Activated CD8-positive, alpha-beta T cell treated with anti-CD3 and anti-CD28 coated beads, Interleukin-2, amount 10 ng/mL, durations not matched to agents 7 days and 5 days (primary cell): Measurements from ENCODE around the gene USP20. TPM values are rescaled to one million over a fixed set of nuclear protein-coding genes. Genes with fewer than 3 reads are reported as not detected.
A peak's percentile ranks its signal among the peaks of the same experiment; 100 is the strongest.
"Not testable (repeated sequence)": the region's sequence is repeated elsewhere in the genome, so short reads cannot be mapped to it uniquely, and the experiment has no call there.

ENCODE experiments used
- ATAC-seq: fragments of 150-1000 bp; cut with Tn5 transposase; one replicate; pipeline ENCODE4 v1.10.0; 2021; ENCODE audit warnings: moderate library complexity
- CTCF ChIA-PET: fragments of 350-600 bp; sonication (Branson Sonifier 250); formaldehyde crosslinking; loops from one replicate; lab custom pipeline; 2021; ENCODE audit warnings: antibody characterized with exemption; lab: Charles Lee
- POLR2A ChIA-PET: fragments of 350-600 bp; sonication (Branson Sonifier 250); formaldehyde crosslinking; loops from one replicate; lab custom pipeline; 2021; ENCODE audit warnings: antibody characterized with exemption; lab: Charles Lee
- DNase-seq: peaks from one replicate; pipeline ENCODE4 v3.0.0-alpha.2; 2020
- H3K27ac Mint-ChIP-seq: one replicate; pipeline ENCODE4 v1.8.0; 2021; ENCODE audit warnings: mild to moderate bottlenecking, mixed read lengths
- H3K27me3 Mint-ChIP-seq: one replicate; pipeline ENCODE4 v1.8.0; 2021; ENCODE audit warnings: low read depth, mixed read lengths
- H3K36me3 Mint-ChIP-seq: one replicate; pipeline ENCODE4 v1.8.0; 2021; ENCODE audit warnings: low read depth, mixed read lengths
- H3K4me1 Mint-ChIP-seq: one replicate; pipeline ENCODE4 v1.8.0; 2021; ENCODE audit warnings: low read depth, mixed read lengths
- H3K4me3 Mint-ChIP-seq: one replicate; pipeline ENCODE4 v1.8.0; 2021; ENCODE audit warnings: mild to moderate bottlenecking, mixed read lengths
- H3K9me3 Mint-ChIP-seq: one replicate; pipeline ENCODE4 v1.8.0; 2022; ENCODE audit warnings: mixed read lengths; ENCODE audit not compliant: insufficient read depth
- total RNA-seq, 2 experiments: library from RNA; stranded (reverse); gene quantifications; one replicate each; pipeline ENCODE4 v1.2.3, GENCODE V29; 2021

The USP20 gene
- total RNA-seq = 10 to 100 TPM; 86.2 to 87.4 TPM

DNA sequence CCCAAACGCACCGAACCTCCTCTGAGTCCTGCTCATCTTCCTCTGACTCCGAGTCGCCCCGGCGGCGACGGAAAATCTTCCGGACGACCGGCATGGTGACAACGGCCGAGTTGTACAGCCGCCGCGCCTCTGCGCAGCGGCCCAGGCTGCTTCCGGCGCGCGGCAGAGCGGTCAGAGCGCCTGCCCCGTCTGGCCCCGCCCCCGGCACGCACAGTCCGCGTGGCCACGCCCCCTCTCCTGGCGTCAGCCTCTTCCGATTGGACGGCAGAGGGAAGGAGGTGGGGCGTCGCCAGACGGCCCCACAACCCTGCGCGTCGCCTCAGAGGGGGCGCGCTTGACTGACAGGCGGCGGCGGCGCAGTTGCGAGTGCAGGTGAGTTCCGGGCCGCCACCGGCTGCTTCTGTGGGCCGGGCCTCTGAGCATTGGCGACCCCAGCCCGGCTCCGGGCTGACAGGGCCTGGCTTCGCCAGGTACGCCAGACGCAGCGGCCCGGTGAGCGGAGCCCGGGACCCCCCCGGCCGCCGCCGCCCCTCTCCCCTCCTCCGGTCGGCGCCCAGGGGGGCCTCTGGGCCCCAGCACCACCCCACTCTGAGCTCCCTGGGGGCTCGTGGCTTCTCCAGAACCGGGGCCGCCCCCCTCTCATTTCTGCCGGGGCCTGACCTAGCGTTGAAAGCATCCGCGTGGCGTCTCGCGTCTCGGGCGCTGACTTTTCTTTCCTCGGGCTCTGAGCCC is at the start of gene USP20, which contains the start of gene C9orf78:
USP20 (plus strand) TSS at position 331 of the 732 bp plus-strand sequence. CDS start 17,098 bp downstream, outside the sequence.
C9orf78 (minus strand) TSS at position 148 of the 732 bp plus-strand sequence; CDS start at position 94, 54 bp downstream.
- no peaks in the 10 kb centered on the region for H3K9me3 Mint-ChIP-seq
- CTCF ChIA-PET = interaction anchor here (1.0 to 2.2 kb wide), 5 partner anchors 9 to 293 kb away, joined by 3 to 8 read pairs (median 4); no protein-coding TSS in a partner anchor
- POLR2A ChIA-PET = interaction anchor here (0.6 to 3.2 kb wide), 19 partner anchors 9 to 292 kb away, joined by 3 to 27 read pairs (median 4); partner anchors contain the start of genes GPR107 and TOR1A
- H3K4me3 Mint-ChIP-seq = peak within 1 kb of the TSS; percentile 98
- ATAC-seq (peak; percentile 91), DNase-seq (peak; percentile 97)
- peaks cover 65% of the 10 kb centered on the region for H3K36me3 Mint-ChIP-seq
- peaks cover 58% of the 10 kb centered on the region for H3K4me1 Mint-ChIP-seq
- H3K27me3 Mint-ChIP-seq = no peaks in the 10 kb centered on the region
- peak within 1 kb of the TSS; percentile 99 for H3K27ac Mint-ChIP-seq

DNA sequence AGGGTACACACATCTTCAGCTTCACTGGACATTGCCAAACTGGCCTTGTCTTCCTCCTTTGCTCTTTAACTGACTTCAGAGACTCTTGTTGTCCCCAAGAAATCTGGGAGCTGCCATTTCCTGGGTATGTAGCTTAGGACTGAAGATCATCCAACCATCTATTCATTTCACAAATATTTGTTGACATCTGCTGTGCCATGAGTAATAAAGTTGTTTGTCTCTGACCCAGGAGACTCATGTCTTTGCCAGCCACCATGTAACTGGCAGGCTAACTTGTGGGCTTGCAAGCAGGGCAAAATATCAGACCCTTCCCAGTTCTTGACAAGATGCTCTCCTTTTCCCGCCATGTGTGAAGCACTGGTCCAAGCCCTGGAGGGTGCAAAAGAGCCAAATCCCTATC is 49.4 kb upstream of the USP20 start:
- H3K9me3 Mint-ChIP-seq = no peaks in the 10 kb centered on the region
- POLR2A ChIA-PET = interaction anchor here (0.7 to 0.8 kb wide), 2 partner anchors 10 to 326 kb away, joined by 3 read pairs; no protein-coding TSS in a partner anchor

DNA sequence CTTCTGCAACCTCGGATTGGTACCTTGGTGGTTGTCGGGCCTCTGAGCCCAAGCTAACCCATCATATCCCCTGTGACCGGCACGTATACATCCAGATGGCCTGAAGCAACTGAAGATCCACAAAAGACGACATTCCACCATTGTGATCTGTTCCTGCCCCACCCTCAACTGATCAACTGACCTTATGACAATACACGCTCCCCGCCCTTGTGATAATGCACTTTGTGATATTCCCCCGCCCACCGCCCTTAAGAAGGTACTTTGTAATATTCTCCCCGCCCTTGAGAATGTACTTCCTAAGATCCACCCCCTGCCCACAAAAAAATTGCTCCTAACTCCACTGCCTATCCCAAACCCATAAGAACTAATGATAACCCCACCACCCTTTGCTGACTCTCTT is 48.8 kb upstream of the USP20 start:
- Mint-ChIP-seq H3K4me1 (peaks cover 14% of the 10 kb centered on the region), H3K4me3 (no peak overlapping the region), H3K27me3 (peaks cover 7% of the 10 kb centered on the region), H3K27ac (no peak overlapping the region), H3K36me3 (no peaks in the 10 kb centered on the region), H3K9me3 (no peaks in the 10 kb centered on the region)
- CTCF ChIA-PET = interaction anchor here (1.1 to 8.6 kb wide), 5 partner anchors 23 to 648 kb away, joined by 3 to 111 read pairs (median 4); no protein-coding TSS in a partner anchor
- POLR2A ChIA-PET = interaction anchor here (0.7 kb wide), 1 partner anchor 327 kb away, joined by 3 read pairs; no protein-coding TSS in a partner anchor
- DNase-seq (no peak), ATAC-seq (no peak)

More for the DNA sequence above, 49.4 kb upstream of the USP20 start:
- Mint-ChIP-seq H3K4me3 (no peak overlapping the region), H3K27ac (no peak overlapping the region), H3K4me1 (peaks cover 14% of the 10 kb centered on the region), H3K27me3 (peaks cover 10% of the 10 kb centered on the region), H3K36me3 (no peaks in the 10 kb centered on the region)
- CTCF ChIA-PET = interaction anchor here (0.8 to 8.6 kb wide), 7 partner anchors 14 to 647 kb away, joined by 3 to 111 read pairs (median 4); no protein-coding TSS in a partner anchor
- no peak for ATAC-seq
- no peak for DNase-seq

DNA sequence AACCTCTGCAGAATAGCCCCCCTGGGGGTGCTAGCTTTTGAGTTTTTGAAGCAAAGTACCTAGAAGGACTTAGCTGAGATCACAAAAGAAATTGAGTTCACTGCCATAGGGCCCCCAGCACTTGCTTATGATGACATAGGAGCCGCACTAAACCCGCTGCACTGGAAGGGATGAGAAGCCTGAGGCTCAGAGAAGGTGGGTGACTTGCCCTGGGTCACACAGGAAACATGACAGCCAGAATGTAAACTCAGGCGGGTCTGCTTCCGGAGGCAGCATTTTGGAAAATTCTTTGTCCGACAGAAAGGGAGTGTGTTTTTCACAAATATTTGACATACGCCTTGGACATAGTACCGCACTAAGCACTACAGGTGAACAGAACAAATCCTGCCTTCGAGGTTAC is 40.7 kb upstream of the USP20 start:
- ChIA-PET CTCF (interaction anchor here (1.5 kb wide), 1 partner anchor 68 kb away, joined by 6 read pairs; no protein-coding TSS in a partner anchor), POLR2A (no interaction called here)
- H3K4me3 Mint-ChIP-seq = no peak overlapping the region

DNA sequence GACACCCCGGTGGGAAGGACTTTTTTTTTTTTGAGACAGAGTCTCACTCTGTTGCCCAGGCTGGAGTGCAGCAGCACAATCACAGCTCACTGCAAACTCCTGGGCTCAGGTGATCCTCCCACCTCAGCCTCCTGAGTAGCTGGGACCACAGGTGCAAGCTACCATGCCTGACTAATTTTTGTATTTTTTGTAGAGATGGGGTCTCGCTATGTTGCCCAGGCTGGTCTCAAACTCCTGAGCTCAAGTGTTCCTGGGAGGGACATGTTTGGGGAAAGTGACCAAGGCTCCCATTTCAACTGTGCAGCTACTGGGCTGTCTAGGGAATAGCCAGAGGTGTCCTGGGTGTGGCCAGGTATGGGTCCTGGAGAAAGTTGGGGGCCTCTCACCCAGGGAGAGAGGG is 39.2 kb upstream of the USP20 start:
- DNase-seq, H3K4me1 Mint-ChIP-seq, CTCF ChIA-PET, H3K4me3 Mint-ChIP-seq, H3K27ac Mint-ChIP-seq, H3K36me3 Mint-ChIP-seq, H3K27me3 Mint-ChIP-seq, ATAC-seq, H3K9me3 Mint-ChIP-seq: not testable (repeated sequence)
- POLR2A ChIA-PET = interaction anchor here (0.8 kb wide), 1 partner anchor 10 kb away, joined by 3 read pairs; no protein-coding TSS in a partner anchor

More for the DNA sequence above, 40.7 kb upstream of the USP20 start:
- no peak for ATAC-seq
- H3K27me3 Mint-ChIP-seq = peaks cover 5% of the 10 kb centered on the region
- no peaks in the 10 kb centered on the region for H3K36me3 Mint-ChIP-seq
- no peak overlapping the region for H3K27ac Mint-ChIP-seq
- no peaks in the 10 kb centered on the region for H3K9me3 Mint-ChIP-seq
- peaks cover 10% of the 10 kb centered on the region for H3K4me1 Mint-ChIP-seq
- no peak for DNase-seq

DNA sequence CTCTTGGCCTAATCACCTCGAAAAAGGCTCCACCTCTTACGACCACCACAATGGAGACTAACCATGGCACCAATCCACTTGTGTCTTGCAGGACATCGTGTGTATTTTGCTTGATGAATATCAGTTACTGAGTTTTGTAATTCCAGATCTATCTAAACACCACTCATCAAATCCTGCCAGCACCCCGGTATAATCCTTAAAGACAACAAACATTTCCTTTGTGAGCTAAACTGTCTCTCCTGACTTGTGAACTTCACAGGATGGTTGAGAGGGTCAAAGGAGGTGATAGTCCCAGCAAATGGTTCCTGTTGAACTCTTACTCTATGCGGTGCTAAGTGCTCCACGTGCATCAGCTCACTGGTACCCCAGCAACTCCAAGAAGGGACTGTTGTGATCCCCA is 36.3 kb upstream of the USP20 start:
- ATAC-seq = no peak
- Mint-ChIP-seq H3K4me3 (no peak overlapping the region), H3K27ac (no peak overlapping the region), H3K4me1 (peaks cover 12% of the 10 kb centered on the region), H3K36me3 (peaks cover 2% of the 10 kb centered on the region), H3K27me3 (peaks cover 5% of the 10 kb centered on the region), H3K9me3 (no peaks in the 10 kb centered on the region)
- no peak for DNase-seq
- ChIA-PET CTCF (interaction anchor here (1.2 to 1.7 kb wide), 2 partner anchors 9 to 14 kb away, joined by 3 to 10 read pairs; no protein-coding TSS in a partner anchor), POLR2A (no interaction called here)

DNA sequence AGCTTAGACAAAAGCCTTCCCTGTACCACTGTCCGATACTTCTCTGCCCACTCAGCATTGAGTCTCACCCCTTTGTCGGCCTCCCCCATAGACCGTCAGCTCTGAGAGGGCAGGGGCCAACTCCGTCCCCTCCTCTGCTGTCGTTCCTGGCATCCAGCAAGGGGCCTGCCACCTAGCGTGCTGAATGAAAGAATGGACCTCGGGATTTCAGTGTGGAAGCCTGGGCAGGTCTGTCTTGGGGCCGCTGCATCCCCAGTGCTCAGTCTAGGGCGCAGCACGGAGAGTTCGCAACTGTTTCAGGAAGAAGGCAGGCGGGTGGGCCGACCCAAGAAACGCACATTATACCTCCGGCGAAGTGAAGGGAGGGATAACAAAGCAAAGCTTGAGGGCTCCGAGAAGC is 33.8 kb upstream of the USP20 start:
- CTCF ChIA-PET = interaction anchor here (1.0 to 1.1 kb wide), 2 partner anchors 18 to 63 kb away, joined by 3 to 4 read pairs; no protein-coding TSS in a partner anchor
- DNase-seq (no peak), ATAC-seq (no peak)
- H3K27ac Mint-ChIP-seq = peak overlapping the region; percentile 5
- H3K9me3 Mint-ChIP-seq = no peaks in the 10 kb centered on the region
- H3K36me3 Mint-ChIP-seq = peaks cover 19% of the 10 kb centered on the region
- peaks cover 32% of the 10 kb centered on the region for H3K4me1 Mint-ChIP-seq
- POLR2A ChIA-PET = no interaction called here
- no peaks in the 10 kb centered on the region for H3K27me3 Mint-ChIP-seq
- peak overlapping the region; percentile 54 for H3K4me3 Mint-ChIP-seq

DNA sequence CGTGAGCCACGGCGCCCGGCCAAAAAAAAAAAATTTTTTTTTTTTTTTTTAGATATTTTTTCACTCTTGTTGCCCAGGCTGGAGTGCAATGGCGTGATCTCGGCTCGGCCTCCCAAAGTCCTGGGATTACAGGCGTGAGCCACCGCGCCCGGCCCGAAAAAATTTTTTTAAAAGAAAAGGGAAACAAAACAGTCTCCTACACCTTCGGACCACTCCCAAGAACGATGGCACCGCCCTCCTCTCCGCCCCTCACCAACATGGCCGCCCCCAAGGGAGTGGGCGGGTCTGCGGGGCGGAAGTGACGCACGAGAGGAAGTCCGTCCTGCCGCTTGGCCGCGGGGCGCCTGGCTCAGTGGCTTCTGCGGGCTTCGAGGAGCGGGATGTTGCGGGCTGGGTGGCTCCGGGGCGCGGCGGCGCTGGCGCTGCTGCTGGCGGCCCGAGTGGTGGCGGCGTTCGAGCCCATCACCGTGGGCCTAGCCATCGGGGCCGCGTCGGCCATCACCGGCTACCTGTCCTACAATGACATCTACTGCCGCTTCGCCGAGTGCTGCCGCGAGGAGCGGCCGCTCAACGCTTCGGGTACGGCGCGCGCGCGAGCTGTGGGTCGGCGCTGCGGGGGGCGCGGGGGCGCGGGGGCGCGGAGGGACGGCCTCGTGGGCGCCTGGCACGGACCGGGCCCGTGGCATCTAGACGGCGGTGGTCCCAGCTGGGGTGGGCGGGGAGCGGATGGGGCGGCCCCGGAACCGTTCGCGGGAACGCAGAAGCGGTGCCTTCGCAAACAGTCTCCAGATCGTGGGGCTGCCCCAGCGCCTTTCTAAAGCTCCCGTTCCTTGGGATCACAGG is 32.2 kb upstream of the USP20 start, which contains the start of gene TOR1B:
TOR1B (plus strand) TSS at position 352 of the 843 bp plus-strand sequence; CDS start at position 381, 29 bp downstream.
- CTCF ChIA-PET = interaction anchor here (0.7 to 1.4 kb wide), 4 partner anchors 13 to 664 kb away, joined by 3 to 4 read pairs (median 3); no protein-coding TSS in a partner anchor
- peaks cover 29% of the 10 kb centered on the region for H3K36me3 Mint-ChIP-seq
- no peaks in the 10 kb centered on the region for H3K27me3 Mint-ChIP-seq
- H3K27ac Mint-ChIP-seq = peak within 1 kb of the TSS; percentile 92
- ATAC-seq = peak; percentile 94
- H3K4me3 Mint-ChIP-seq = peak within 1 kb of the TSS; percentile 87
- POLR2A ChIA-PET = interaction anchor here (0.6 to 1.1 kb wide), 4 partner anchors 17 to 176 kb away, joined by 3 read pairs; no protein-coding TSS in a partner anchor
- peaks cover 35% of the 10 kb centered on the region for H3K4me1 Mint-ChIP-seq
- H3K9me3 Mint-ChIP-seq = no peaks in the 10 kb centered on the region
- DNase-seq = peak; percentile 97

DNA sequence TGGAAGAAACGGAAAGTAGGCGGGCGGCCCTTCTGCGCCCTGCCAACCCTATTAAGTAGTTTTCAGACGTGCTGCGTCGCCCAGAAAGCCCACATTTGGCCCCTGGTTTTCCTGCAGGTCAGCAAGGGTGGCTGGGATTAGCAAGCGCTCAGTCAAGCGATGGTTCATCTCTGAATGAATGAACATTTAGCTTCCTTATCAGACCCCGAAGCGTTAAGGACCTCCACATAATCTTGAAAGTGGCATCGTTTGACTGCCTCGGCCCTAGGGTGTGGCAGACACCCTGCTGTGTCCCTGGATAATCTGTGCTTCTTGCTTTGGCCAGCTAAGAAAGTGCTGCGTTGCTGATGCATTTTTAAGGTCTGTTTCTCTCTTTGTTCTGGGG is 31.6 kb upstream of the USP20 start:
- Mint-ChIP-seq H3K27ac (peak overlapping the region; percentile 84), H3K4me1 (peaks cover 35% of the 10 kb centered on the region), H3K27me3 (no peaks in the 10 kb centered on the region), H3K4me3 (peak overlapping the region; percentile 87), H3K36me3 (peaks cover 31% of the 10 kb centered on the region), H3K9me3 (no peaks in the 10 kb centered on the region)
- ATAC-seq (peak; percentile 2), DNase-seq (no peak)
- ChIA-PET POLR2A (interaction anchor here (0.6 to 1.1 kb wide), 3 partner anchors 35 to 177 kb away, joined by 3 read pairs; no protein-coding TSS in a partner anchor), CTCF (interaction anchor here (0.7 to 1.4 kb wide), 4 partner anchors 13 to 665 kb away, joined by 3 to 4 read pairs (median 3); no protein-coding TSS in a partner anchor)

DNA sequence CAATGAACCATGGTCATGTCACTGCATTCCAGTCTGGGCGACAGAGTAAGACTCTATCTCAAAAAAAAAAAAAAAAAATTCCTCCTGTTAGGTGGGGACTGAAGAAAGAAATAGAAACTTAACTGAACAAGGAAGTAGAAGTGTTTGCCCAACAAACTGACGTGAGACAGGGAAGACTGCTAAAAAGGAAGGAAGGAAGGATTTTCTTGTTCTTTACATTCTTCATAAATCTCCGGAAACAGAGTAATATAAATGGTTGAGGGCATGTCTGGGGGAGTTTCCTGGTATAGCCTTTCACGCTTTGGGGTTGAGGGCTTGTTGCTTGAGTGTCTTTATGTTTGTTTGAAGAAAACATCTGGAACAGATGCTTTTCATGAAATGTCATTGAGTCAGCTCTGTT is 29.2 kb upstream of the USP20 start:
- H3K36me3 Mint-ChIP-seq = peaks cover 55% of the 10 kb centered on the region
- ATAC-seq = no peak
- POLR2A ChIA-PET = no interaction called here

DNA sequence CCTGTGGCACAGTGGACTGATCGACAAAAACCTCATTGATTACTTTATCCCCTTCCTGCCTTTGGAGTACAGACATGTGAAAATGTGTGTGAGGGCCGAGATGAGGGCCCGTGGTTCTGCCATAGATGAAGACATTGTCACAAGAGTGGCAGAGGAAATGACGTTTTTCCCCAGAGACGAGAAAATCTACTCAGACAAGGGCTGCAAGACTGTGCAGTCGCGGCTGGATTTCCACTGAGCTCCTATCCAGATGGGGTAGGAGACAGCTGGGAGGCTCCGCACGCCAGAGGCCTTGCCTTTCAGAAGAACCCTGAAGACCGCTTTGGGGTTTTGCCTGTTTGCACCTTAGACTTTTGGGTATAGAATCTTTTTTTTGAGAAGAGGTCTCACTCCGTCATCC is 25.9 kb upstream of the USP20 start:
- Mint-ChIP-seq H3K9me3 (no peaks in the 10 kb centered on the region), H3K27me3 (no peaks in the 10 kb centered on the region), H3K27ac (no peak overlapping the region), H3K4me3 (no peak overlapping the region), H3K4me1 (peaks cover 27% of the 10 kb centered on the region), H3K36me3 (peaks cover 72% of the 10 kb centered on the region)
- POLR2A ChIA-PET = interaction anchor here (1.0 to 1.6 kb wide), 2 partner anchors 9 to 25 kb away, joined by 3 to 8 read pairs; no protein-coding TSS in a partner anchor
- CTCF ChIA-PET = no interaction called here
- ATAC-seq = no peak
- DNase-seq = no peak

More for the DNA sequence above, 29.2 kb upstream of the USP20 start:
- H3K27me3 Mint-ChIP-seq = no peaks in the 10 kb centered on the region
- no peaks in the 10 kb centered on the region for H3K9me3 Mint-ChIP-seq
- CTCF ChIA-PET = no interaction called here
- H3K4me1 Mint-ChIP-seq = peaks cover 41% of the 10 kb centered on the region
- no peak for DNase-seq
- H3K27ac Mint-ChIP-seq = peak overlapping the region; percentile 41
- H3K4me3 Mint-ChIP-seq = no peak overlapping the region
